COLO829 (cell line): ENCODE results near the gene S100A1.

ENCODE experiments used
- DNase-seq: peaks from one replicate; pipeline ENCODE4 v3.0.0; 2012; ENCODE audit warnings: low spot score

S100A1 gene

GRCh38 chr1:153610811-153611301 is 17.4 kb upstream of the S100A1 start:
- no peak for DNase-seq

- DNase-seq = no peak
These were observed 16.9 kb upstream of the S100A1 start for GRCh38 chr1:153611356-153611755.

DNA sequence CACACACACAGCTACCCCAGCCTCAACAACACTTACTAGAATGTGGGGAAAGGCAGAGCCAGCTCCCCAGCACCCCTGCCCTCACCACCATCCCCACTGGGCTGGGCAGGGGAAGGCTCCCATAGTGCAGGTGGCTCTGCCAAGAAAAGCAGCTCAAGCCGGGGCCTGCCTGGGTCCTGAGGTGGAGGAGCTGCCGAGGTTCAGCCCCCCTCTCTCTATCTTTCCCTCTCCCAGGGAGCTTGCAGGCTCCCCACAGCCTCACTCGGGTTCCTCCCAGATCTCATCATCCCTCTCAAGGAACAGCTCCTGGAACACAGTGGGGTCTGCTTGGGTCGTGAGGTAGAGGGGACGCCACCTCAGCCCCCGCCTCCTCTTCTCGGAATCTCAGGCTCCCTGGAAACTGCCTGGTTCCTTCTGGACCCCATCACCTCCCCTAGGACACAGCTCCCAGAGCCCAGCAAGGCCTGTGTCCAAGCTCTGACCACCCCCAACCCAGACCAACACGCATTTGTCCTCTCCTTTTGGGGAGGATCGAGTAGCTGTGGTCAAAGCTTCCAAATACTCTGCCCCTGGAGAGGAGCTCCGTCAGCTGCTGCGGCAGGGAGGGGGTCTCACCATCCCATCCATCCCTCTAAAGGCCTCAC is 16.0 kb upstream of the S100A1 start:
- DNase-seq = no peak

- DNase-seq = no peak
These were observed 15.4 kb upstream of the S100A1 start, which contains the start of gene S100A16 for GRCh38 chr1:153612755-153613331. Gene S100A16 (minus strand): TSS chr1:153613137. CDS start chr1:153608151, 4,986 bp downstream.

DNA sequence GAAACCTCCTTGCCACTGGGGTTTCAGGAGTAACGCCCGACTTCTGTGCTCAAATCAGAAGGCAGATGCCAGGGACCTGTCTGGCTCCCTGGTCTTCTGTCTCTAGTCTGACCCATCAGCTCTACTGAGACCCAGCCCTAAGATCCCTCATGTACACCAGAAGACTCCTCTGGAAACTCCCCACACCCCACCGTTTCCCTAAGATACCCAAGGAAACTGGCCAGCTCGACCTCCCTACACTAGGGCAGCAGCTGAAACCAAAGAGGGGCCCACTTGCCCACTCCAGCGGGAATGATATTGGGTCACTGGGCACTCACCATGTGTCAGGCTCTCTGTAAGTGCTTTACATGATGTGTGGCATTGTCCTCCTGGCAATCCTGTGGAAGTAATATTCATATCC is 14.8 kb upstream of the S100A1 start:
- DNase-seq = no peak

DNA sequence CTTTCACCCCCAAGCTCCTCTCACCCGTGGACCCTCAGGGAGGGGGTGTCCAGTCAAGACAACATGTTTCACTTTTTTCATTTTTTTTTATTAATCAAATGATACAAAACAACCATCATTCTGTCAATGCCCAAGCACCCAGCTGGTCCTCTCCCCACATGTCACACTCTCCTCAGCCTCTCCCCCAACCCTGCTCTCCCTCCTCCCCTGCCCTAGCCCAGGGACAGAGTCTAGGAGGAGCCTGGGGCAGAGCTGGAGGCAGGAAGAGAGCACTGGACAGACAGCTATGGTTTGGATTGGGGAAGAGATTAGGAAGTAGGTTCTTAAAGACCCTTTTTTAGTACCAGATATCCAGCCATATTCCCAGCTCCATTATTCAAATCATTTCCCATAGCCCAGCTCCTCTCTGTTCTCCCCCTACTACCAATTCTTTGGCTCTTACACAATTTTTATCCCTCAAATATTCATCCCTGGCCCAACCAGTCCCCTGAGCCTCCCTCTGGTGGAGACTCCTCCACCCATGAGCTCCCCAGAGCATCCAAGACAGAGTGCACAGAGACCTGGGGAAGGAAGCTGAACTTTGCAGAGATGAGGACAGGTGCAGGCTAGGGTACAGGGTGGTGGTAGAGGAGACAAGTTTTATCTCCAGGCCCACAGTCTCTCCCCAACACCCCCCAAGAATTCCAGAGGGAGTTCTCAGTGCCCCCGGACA is 13.9 kb upstream of the S100A1 start:
- no peak for DNase-seq

- DNase-seq = no peak
These were observed 13.3 kb upstream of the S100A1 start for GRCh38 chr1:153614906-153615305.

GRCh38 chr1:153615406-153615805 is 12.8 kb upstream of the S100A1 start:
- no peak for DNase-seq

DNA sequence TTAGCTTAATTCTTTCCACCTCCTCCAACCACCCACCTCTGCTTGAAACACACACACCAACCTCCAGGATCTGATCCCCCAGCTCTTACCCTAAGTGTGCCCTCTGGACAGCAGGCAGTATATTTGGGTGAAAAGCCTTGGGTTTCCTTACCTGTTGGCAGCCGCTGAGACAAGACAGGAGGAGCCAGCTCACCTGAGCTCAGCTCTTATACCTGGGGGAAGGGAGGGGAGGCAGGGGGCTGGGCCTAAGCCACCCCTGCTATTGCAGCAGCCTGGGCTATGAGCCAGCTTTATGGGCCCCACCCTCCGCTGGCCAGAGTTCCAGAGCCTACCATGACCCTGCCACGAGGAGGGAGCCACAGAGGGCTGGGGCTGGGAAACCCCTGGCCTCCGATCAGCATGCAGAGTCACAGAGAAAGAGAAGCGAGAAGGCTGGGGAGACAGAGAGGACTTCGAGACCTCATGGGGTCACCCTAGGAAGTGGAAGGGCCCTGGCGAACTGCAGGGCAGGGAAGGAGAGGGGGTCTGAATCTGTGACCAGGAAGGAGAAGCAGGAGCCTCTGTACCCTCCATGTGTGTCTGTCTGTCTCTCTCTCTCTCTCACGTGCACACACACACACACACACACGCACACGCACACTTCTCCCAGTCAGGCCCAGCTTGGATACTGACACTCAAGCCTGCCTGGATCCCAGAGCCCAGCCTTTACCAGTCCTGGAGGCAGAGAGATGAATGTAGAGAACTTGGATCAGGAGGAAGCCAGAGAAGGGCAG is 11.9 kb upstream of the S100A1 start, which contains the start of gene S100A14:
Gene S100A14 (minus strand): TSS at position 182 of the 773 bp plus-strand sequence. CDS start 467 bp downstream, outside the sequence.
- no peak for DNase-seq

DNA sequence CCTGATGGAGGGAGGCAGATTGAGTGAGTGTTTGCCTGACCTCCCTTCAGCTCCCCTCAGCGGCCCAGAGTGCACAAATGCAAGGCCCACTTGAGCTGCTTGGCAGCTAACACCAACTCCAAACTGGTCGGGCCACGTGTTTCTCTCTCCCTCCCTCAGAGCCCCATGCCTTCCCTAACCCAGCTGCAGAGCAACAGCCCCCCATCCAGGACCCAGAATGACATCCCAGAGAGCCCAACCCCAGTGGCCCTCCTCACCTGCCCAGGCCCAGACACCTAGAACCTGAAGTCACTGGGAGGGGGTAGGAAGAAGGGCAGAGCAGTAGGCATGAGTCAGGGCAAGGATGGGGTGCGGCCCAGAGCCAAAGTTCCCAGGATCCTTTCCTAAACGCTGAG is 11.3 kb upstream of the S100A1 start:
- no peak for DNase-seq

GRCh38 chr1:153617663-153618062 is 10.6 kb upstream of the S100A1 start:
- peak; percentile 82 for DNase-seq

DNA sequence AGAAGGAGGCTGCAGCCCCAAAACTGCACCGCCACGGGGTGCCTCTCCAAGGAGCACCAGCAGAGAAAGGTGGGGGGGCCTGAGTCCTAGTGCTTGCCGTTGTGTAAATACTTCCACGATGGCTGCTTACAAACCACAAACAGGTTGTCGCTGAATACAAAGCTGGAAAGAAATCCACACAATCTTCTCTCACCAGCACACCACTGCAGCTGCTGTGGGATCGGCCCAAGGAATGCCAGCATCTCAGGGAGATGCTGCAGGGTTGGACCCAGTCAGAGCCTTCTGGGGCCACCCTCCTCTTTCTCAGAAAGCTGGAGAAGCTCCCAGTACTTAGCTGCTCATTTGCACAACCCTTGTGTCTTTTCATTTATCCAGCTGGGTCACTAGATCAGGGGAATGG is 9.1 kb upstream of the S100A1 start:
- no peak for DNase-seq

DNA sequence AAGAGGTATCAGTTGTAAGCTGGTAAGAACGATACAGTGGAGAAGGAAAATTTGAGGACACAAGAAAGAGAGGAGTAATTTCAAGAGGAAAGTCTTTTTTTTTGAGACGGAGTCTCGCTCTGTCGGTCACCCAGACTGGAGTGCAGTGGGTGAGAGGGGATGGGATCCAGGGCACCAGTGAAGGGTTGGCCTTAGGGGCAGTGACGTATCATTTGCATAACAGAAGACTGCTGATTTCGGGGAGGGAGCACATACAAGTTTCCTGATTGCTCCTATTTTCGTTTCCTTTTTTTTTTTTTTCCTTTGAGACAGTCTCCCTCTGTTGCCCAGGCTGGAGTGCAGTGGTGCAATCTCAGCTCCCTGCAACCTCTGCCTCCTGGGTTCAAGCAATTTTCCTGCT is 5.1 kb upstream of the S100A1 start:
- no peak for DNase-seq

DNA sequence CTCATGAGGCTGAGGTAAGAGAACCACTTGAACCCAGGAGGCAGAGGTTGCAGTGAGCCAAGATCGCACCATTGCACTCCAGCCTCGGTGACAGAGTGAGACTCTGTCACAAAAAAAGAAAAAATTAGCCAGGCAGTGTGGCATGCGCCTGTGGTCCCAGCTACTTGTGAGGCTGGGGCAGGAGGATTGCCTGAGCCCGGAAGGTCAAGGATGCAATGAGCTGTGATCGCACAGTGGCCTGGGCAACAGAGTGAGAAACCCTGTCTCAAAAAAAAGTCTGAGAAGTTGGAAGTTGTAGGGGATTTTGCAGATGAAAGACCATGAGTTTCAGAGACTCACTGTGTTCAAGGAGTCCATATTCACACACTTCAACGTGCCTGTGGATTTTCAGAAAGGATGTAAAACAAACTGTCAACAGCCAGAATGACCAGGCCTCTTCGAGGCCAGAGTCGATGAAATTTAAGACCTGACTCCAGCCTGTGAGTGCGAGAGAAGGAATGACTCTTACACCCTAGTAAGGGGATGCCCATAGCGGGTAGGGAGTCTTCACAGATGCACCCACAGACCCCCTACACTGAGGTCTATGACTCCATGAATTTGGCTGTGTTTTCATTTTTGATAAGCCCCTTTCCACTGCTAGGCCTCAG is 3.1 kb upstream of the S100A1 start:
- no peak for DNase-seq

GRCh38 chr1:153626477-153626903 is 1.7 kb upstream of the S100A1 start:
- DNase-seq = no peak

DNA sequence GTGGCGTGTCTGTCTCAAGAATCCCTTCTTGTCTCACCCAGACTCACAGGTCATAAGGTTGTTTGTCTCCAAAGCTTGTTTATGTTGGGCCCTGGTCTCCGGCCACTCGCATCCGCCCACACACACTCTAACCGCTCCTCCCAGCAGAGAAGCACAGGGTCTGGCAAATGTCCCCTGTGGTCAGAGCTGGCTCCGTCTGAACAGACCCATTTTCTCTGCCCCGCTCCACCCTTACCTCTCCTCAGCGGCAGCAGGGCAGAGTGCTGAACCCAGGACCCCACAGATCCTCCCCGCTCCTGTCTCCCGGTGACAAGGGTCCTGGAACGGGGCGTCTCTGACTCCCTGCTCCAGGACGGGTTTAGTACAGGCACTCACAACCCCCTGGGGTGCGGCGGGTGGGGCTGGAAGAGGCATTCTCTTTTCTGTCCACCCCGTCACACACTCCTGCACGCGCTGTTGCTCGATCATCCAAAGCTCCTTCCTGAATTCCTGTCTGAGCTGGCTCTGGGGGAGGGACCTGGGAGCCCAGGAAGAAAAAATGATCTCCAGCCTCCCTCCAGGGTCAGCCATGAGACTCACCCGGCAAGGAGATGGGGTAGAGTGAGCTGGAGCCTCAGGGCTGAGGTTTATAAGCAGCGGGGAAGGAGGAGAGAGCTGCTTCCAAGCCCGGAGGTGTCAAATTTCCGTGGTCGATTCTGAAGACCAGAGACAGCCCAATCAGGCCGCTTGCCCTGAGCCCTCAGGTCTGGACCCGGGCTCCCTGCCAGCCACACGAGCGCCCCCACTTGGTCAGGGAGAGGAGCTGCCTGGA is 1.1 kb upstream of the S100A1 start, which contains the start of gene S100A13:
Gene S100A13 (minus strand): TSS at position 602 of the 811 bp plus-strand sequence. CDS start 1,033 bp downstream, outside the sequence.
- DNase-seq = peak; percentile 93

DNA sequence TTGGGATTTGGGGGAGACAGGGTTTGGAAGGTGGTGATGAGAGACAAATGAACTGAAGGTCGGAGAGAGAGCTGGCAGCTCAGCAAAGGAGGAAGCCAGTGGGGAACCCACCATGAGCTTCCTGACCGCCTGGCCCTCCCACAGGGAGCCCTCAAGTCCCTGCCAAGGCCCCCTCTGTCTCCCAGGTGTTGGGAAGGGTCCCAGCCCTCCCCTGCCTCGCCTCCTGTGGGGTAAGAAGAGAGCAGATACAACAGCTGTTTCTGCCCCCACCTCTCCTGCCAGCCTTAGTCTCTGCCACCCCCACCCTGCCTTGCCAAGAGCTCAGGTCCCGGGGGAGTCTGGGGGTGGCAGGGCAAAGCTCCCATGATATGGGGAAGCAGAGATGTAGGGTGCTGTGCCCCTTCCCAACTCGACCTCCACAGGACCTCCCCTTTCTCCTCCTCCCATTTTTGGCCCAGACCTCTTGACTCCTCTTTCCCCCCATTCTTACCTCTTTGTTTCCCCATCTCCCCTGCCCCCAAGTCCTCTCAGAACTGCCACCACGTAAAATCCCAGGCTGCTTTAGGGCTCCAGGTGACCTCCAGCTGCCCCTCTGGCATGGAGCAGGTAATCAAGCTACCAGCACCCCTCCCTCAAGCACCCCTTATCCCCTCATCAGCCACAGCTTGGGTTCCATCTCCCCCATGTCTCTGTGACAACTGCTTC is 556 bp downstream of the S100A1 start:
- DNase-seq = no peak

GRCh38 chr1:153629343-153629665 is 1.1 kb downstream of the S100A1 start:
- no peak for DNase-seq

GRCh38 chr1:153629971-153630370 is 1.7 kb downstream of the S100A1 start:
- DNase-seq = no peak

DNA sequence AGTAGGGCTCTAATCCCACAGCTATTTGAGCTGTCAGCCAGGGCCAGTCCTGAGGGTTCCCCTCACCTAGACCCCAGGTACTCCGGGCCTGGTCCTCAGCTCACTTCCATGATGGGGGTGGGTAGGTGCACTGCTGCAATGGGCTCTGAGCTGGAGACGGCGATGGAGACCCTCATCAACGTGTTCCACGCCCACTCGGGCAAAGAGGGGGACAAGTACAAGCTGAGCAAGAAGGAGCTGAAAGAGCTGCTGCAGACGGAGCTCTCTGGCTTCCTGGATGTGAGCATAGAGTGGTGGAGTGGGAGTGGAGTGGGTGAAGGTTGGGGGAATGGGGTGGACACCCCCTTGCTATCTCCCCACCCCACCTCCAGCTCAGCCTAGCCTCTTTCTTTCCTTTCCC is 2.1 kb downstream of the S100A1 start:
- DNase-seq = no peak
